NB4 (cell line): ENCODE data around the gene MYLK4.

Experiments
- DNase-seq: peaks from one replicate; pipeline ENCODE4 v3.0.0; 2010; ENCODE audit warnings: low read depth
- H3K4me3 ChIP-seq: one replicate; pipeline ENCODE4 v1.5.1; 2011; ENCODE audit warnings: mild to moderate bottlenecking, low read depth, low read length, moderate library complexity
- MYC ChIP-seq: IDR thresholded peaks from 2 replicates; pipeline ENCODE4 v1.6.1; 2011; ENCODE audit warnings: low read depth, low read length
- POLR2A ChIP-seq: IDR thresholded peaks from 2 replicates; pipeline ENCODE4 v1.6.1; 2011; ENCODE audit warnings: mild to moderate bottlenecking; ENCODE audit not compliant: insufficient read length; ENCODE audit errors: extremely low read depth
- TF ChIP-seq, protein P1 (sequence below): IDR thresholded peaks from 2 replicates; pipeline ENCODE4 v1.6.1; 2011; ENCODE audit warnings: low read depth, low read length
- TF ChIP-seq, protein P2 (sequence below): IDR thresholded peaks from one replicate; pipeline ENCODE4 v1.5.1; 2012; ENCODE audit warnings: low read depth, low read length

MYLK4 gene

DNA sequence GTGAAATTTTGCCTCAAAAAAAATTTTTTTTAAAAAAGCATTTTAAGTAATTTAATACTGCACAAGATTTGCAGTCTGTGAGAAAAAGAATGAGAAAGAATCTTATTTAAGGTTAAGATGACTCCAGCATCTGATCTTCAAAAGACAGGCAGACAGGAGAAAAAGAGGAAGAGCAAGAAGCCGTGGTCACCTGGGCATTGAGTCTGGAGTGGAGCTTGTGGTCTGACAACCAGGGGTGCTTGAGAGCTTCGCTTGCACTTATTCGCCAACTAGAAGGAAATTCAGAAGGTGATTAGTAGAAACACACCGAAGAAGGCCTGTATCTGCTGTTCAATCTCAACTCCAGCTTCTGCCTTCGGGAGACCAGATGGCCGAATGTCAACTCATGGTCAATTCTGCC is 75.9 kb downstream of the MYLK4 start:
- H3K4me3 ChIP-seq = no peak overlapping the region
- TF ChIP-seq POLR2A (no peak), MYC (no peak)
- TF ChIP-seq, protein P1, sequence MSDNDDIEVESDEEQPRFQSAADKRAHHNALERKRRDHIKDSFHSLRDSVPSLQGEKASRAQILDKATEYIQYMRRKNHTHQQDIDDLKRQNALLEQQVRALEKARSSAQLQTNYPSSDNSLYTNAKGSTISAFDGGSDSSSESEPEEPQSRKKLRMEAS = no peak
- TF ChIP-seq, protein P2, sequence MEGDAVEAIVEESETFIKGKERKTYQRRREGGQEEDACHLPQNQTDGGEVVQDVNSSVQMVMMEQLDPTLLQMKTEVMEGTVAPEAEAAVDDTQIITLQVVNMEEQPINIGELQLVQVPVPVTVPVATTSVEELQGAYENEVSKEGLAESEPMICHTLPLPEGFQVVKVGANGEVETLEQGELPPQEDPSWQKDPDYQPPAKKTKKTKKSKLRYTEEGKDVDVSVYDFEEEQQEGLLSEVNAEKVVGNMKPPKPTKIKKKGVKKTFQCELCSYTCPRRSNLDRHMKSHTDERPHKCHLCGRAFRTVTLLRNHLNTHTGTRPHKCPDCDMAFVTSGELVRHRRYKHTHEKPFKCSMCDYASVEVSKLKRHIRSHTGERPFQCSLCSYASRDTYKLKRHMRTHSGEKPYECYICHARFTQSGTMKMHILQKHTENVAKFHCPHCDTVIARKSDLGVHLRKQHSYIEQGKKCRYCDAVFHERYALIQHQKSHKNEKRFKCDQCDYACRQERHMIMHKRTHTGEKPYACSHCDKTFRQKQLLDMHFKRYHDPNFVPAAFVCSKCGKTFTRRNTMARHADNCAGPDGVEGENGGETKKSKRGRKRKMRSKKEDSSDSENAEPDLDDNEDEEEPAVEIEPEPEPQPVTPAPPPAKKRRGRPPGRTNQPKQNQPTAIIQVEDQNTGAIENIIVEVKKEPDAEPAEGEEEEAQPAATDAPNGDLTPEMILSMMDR = no peak
- DNase-seq = peak; percentile 55

DNA sequence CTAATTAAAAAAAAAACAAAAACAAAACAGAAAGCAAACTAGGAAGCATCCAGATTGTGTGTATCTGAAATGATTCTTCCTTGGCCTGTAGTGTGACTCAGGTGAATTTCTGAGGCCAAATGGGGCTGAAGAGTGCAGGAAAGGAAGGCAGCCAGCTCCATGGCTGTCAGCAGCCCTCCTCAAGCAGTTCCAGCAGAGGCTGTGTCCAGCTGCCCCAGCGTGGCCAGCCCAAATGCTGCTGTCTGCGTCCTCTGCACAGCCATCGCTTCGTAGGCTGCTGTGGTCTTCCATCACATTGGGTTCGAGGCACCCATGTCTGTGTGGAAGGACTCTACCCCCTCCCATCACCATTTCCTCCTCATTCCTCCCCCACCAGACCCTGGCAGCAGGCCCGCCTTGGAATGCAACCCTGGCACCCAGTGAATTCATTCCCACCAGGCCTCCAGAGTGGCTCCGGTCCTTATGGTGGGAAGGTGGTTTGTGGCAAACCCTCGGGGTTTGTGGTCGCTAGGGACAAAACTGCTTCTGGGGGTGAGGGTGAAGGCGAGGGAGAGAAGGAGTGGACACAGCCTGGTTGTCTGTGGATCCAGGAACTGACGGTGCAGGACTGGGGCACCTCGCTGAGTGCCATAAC is 81.5 kb downstream of the MYLK4 start:
- DNase-seq = no peak
- H3K4me3 ChIP-seq = no peak overlapping the region
- no peak for TF ChIP-seq POLR2A
- TF ChIP-seq MYC = no peak
- TF ChIP-seq, protein P2 = no peak
- TF ChIP-seq, protein P1 = no peak

DNA sequence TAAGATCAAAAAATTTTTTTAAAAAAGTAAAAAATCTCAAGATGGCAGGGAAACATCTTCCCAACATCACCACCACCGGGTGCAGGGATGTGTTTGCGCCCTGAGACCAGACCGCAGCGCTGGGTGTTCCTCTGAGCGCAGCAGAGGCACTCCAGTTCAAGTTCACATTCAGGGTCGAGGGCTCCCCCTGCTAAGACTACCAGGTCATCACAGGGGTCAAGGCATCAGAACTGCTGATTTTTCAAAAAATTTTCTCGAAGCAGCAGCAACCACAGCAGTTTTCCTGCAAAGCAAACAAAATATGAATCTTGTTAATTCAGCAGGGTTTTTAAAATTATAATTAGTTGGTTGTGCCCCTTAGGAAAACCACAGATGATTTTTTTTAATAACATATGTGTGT is 83.1 kb downstream of the MYLK4 start:
- no peak for DNase-seq
- no peak overlapping the region for H3K4me3 ChIP-seq
- TF ChIP-seq POLR2A (no peak), MYC (no peak)
- TF ChIP-seq, protein P1 = no peak
- TF ChIP-seq, protein P2 = no peak

DNA sequence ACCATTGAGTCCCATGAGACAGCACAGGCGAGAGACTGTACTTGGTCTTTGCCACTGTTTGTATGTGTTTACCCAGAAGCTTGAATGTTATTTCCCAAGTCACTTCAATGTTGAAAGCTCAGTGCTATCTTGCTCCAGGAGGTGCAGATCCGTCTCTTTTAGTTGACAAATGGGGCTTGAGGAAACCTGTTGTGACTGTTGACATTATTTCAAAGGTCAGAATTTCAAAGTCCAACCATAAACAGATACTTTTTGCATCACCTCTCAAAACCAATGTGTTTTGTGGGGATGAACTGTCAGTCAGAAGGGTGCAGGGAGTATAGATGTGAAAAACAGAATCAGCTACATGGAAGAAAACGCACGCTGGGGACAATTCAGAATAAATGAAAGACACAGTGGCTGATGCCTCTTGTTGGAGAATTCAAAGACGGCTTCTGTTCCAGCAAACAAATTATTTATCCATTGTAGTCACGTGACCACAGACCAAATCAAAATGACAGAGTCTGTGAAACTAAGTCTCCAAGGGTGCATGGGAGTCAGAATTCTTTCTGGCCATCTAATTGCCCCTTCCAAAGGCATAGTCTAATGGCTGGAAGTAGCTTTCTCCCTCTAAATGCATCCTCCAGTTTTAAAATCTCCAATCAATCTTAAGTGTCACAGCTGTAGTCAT is 83.7 kb downstream of the MYLK4 start:
- TF ChIP-seq, protein P1 = no peak
- no peak for TF ChIP-seq MYC
- TF ChIP-seq, protein P2 = no peak
- TF ChIP-seq POLR2A = no peak
- DNase-seq = no peak
- no peak overlapping the region for H3K4me3 ChIP-seq

DNA sequence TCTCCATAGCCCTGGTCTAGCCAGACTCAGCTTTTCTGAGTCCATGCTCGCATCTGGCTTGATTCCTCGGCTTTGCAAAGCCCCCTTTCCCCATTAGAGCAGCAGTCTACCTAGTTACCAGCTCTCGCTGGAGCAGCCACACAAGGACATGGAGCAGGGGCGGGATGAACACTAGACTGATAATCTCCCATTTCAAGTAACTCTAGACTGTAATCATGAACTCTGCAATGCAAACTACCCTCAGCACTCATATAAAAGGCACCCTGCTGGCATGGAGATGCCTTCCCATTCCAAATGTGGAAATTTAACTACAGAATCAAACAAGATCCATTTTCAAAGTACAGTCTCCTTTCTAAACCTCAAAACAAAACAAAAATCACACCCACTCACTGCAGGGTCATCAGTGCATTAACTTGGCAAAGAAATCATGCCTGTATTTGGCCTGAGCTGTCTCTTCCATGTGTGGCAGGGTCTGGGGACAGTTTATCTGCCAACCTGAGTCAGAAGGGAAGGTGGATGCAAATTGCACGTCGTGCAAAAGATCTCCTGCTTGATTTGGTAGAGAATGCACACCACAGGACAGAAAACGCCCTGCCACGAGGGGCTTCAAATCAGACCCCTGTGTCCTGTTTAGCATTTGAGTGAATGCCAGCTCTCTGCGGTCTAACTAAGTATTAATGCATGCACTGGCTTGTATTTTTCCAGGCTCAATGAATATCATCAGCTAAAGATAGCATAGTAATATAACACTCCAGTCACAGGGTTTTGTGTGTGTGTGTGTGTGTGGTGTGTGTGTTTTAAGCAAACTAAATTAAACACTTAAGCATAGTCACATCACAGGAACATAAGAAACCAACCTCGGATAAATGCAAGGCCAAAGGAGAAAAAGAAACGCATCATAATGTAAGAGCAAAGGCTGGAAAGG is 85.3 kb downstream of the MYLK4 start:
- no peak for TF ChIP-seq MYC
- TF ChIP-seq, protein P2 = no peak
- TF ChIP-seq, protein P1 = no peak
- TF ChIP-seq POLR2A = no peak
- DNase-seq = no peak
- H3K4me3 ChIP-seq = no peak overlapping the region
